ENCODE data around the gene CROCC2.

Gene CROCC2

GRCh38 chr2:240933966-240934700 lies 28.0 kb downstream of the CROCC2 start:
- DNase-seq (ENCODE audit: low spot score) = no peak

DNA sequence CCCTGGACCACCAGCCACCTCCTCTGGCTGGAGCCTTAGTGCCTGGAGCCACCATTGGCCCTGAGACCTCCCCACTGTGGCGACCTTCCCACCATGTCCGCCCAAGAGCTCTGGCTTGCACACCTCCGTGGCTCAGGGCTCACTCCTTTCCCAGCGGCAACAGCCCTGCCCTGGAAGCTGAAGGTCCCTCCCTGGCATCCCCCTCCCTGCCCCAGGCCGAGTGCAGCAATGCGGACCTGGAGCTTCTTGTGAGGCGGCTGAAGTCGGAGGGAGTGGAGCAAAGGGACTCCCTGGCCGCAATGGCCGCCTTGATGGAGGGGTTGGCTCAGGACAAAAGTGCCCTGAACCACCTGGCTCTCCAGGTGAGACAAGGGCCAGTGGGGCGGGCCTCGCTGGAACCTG lies 28.6 kb downstream of the CROCC2 start:
- DNase-seq (ENCODE audit: low spot score) = no peak

DNA sequence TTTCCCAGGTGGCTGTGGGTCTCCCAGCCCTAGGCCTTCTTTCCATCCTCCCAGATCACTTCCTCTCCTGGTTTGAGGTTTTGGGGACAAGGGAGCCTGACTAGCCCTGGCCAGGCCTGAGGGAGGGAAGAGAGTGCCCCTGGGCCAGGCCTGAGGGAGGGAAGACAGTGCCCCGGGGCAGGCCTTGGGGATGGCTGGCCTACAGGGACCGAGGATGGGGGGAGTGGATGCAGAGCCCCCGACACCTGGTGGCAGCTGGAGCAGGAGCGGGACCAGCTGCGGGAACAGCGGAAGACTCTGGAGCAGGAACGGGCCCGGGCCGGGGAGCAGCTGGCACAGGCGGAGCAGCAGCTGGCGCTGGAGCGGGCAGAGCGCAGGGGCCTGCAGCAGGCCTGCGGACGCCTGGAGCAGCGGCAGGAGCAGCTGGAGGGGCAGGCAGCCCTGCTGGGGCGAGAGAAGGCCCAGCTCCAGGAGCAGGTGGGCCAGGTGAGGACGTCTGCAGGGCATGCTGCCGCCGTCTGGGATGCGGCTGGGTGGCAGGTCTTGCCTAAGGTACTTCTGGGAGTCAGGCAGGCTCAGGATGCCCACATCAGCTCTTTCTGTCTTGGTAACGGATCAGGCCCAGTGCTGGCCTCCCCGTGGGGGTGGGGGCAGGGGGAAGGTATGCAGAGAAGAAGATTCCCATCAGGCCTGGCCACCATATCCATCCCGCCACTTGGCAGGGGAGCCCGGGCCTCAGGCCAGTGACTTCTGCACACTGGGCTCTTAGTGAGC lies 29.2 kb downstream of the CROCC2 start:
- DNase-seq (ENCODE audit: low spot score) = no peak

DNA sequence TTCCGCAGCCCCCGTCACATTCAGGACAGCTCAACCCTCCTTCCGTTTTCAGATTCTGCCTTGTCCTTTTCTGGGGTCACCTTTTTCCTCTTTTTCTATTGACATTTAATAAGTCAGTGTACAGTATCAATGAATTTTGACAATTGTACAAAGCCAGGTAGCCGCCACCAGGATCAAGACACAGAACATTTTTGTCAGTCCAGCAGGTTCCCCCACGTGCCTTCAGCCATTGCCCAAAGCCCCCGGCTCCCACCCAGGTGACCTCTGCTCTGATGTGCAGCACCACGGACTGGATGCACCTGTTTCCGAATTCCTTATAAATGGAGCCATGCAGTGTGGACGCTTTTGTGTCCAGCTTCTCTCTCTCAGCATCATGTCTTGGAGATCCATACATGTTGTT lies 30.0 kb downstream of the CROCC2 start:
- no peak for DNase-seq (ENCODE audit: low spot score)

- peak; percentile 33 for DNase-seq (ENCODE audit: low spot score)
These were observed 39.9 kb downstream of the CROCC2 start for GRCh38 chr2:240946046-240946445.

DNA sequence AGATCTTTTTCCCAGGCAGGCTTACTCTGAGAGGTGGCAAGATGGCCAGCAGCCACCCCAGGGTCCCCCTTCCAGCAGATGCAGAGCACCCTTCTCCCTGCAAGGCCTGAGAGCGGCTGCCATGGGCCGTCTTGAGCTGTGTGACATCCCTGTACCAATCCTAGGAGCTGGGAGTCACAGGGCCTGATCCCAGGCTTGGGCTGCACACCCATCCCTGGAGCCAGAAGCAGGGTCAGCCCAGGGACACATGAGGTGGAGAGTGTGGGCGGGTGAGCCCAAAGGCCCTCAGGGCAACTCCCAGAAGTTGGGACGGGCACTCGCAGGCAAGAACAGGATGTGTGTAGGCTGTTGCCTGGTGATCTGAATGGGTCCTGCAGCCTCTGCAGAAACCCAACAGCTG lies 40.5 kb downstream of the CROCC2 start:
- DNase-seq (ENCODE audit: low spot score) = no peak

- DNase-seq (ENCODE audit: low spot score) = no peak
These were observed 41.0 kb downstream of the CROCC2 start for GRCh38 chr2:240947176-240947575.

- no peak for DNase-seq (ENCODE audit: low spot score)
These were observed 41.5 kb downstream of the CROCC2 start for GRCh38 chr2:240947607-240948006.

GRCh38 chr2:240948086-240948485 lies 42.0 kb downstream of the CROCC2 start:
- DNase-seq (ENCODE audit: low spot score) = no peak

- DNase-seq (ENCODE audit: low spot score) = no peak
These were observed 43.0 kb downstream of the CROCC2 start for GRCh38 chr2:240948905-240949790.

- DNase-seq (ENCODE audit: low spot score) = no peak
These were observed 43.9 kb downstream of the CROCC2 start for GRCh38 chr2:240949791-240950705.

DNA sequence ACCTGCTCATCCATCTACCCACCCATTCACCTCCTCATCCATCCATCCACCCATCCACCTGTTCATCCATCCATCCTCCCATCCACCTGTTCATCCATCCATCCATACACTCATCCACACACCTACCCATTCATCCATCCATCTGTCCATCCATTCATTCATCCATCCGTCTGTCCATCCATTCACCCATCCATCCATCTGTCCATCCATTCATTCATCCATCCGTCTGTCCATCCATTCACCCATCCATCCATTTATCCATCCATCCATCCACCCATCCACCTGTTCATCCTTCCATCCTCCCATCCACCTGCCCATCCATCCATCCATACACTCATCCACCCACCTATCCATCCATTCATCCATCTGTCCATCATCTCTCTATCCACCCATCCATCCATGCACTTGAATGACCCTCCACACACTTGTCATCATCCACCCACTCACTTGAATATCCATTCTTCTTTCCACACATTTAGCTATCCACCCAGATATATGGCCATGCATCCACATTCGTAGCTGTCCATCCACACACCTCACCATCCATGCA lies 45.0 kb downstream of the CROCC2 start:
- DNase-seq (ENCODE audit: low spot score) = no peak

DNA sequence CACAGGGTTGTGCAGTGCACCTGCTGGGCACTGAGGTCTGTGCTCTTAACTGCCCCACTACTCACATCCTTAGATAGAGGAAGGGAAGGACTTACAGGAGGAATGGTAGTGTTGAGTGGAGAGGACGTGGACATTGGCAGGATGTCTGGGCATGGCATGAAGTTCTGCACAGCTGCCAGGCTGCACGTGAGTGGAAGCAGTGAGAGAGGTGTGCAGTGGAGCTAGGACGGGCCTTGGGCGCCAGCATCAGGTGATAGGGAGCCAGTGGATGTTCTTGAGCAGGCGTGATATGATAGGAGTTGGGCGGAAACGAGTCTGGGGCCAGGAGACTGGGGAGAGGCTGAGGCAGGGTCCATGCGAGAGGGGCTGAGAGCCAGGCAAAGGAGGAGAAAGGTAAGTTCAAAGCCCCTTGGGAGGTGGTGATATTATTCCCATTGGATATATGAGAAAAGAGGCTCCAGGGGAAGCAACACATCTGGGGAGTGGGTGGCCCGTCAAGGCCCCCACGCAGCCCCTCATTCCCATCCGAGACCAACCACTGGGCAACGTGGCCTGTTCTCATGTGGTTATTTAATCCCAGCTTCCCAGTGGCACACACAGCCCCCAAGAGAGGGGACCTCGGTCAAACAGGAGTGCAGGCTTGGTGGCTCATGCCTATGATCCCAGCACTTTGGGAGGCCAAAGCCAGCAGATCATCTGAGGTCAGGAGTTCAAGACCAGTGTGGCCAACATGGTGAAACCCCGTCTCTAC lies 46.5 kb downstream of the CROCC2 start:
- DNase-seq (ENCODE audit: low spot score) = no peak

DNA sequence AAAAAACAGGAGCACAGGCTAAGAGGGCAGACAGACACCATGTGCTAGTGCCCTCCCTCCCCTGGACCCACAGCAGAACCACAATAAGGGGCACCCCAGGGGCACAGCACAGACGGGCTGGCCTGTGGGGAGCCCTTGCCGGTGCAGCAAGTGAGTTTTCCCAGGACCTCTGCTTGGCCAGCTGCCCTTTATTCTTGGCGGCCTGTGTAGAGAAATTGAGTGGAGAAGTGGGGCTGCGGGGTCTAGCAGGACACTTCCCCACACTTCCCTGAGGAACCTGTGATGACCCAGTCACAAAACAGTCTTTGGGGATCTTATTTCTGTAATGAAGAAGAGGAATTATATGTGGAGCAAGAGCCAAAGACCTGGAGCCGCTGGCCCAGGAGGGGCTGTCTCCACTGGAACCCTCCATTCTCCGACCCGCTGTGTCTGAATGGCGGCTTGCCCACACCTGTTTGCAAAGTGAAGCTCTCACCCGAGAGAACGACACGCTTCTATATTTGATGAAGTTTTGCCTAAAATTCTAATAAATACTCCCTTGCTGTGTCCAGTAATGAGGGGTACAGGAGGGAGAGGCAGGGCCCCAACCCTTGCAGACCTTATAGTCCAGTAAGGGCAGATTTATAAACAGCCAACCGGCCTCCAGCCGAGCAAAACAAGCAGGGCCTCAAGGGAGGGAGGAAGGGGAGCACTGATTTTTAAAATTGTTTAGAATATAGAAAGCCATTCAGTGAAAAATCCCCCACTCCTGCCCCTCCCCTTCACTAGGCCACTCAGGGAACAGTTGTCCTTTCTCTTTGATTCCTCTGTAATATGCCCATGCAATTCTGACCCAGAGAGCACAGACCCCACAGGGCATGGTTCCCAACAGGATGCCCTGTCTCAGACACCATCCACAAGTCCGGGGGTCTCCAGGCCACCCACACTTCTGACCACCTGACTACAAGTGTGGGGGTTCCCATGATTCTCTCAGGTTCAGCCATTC lies 47.6 kb downstream of the CROCC2 start:
- DNase-seq (ENCODE audit: low spot score) = no peak

DNA sequence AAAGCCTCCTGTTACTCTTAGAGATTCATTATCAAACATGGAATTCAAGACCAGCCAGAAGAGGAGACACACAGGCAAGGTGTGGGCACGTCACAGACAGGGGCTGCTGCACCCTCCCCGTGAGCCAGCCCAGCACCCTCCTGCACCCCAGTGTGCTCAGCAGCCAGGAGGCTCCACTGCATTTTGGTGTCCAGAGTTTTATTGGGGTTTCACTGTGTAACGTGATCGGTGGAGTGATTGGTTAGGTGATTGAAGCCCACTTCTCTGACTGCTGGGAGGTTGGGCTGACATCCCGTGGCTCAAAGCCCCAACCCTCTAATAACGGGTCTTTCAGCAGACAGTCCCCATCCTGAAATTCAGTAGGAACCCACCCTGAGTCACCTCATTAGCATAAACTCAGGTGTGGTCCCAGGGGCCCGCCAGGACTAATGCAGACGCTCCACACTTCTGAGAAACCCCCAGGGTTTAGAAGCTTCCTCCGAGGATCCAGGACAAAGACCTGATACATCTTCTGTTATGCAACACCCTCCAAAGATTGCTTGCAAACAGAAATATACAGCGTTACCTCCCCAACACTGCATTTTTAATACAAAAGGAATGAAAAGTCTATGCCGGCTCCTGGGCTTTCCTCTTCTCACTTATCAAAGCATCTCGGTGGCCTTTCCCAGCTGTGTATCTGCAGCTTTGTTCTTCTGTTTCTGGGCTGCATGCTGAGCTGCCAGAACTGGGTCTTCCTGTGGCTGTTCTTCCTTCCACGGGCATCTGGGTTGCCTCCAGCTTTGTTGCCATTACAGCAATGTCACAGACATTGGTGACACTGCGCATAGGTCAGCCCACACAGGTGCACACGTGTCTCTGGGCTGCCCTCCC lies 48.5 kb downstream of the CROCC2 start:
- no peak for DNase-seq (ENCODE audit: low spot score)

DNA sequence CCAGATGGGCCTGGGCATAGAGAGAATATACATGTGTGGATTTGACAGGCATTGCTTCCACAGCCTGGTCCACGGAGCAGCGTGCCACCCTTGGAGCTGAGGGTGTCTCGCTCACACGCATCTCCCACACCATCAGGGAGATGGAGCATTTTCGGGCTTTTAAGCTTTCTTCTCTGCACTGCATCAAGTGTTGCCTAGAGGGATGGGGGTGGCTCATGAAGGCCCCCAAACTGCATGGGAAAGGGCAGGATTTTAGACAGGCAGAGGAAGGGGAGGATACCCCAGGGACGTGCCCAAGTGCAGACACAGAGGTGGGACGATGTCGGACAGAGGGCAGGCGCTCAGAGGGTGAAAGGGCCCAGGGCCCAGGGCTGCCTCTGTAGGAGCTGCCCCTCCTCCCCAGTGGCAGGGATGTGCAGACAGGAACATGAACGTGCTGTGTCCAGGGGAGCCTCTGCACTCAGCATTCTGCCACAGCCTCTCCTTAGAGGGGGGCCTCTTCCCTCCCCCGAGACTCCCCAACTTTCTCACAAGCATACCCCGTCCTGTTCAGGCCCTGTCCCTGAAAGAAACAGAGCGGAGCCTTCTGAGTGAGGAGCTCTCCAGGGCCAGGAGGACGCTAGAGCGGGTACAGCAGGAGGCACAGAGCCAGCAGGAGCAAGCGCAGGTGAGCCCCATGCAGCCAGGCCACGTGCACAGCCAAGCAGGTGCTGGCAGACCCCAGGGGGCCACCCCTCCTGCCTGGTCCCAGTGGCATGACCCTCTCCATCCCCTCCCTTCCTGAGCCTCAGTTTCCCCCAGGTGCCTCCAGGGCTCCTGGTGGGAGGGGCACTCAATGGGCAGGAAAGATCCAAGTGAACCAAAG lies 49.4 kb downstream of the CROCC2 start:
- no peak for DNase-seq (ENCODE audit: low spot score)
